HEK293 (cell line): ENCODE data around the gene MMADHC.
A peak's percentile ranks its signal among the peaks of the same experiment; 100 is the strongest.

ENCODE experiments used
- CTCF ChIA-PET: fragments of 350-600 bp; formaldehyde crosslinking; extraction: SDS; loops from one replicate; lab custom pipeline; 2021; ENCODE audit warnings: antibody characterized with exemption; lab: Yijun Ruan, JAX
- POLR2A ChIA-PET: fragments of 300-600 bp; formaldehyde crosslinking; extraction: SDS; loops from one replicate; lab custom pipeline; 2020; ENCODE audit warnings: antibody characterized with exemption, inconsistent platforms; lab: Yijun Ruan, JAX
- H3K27ac ChIP-seq: fragments of 200-500 bp; sonication (Bioruptor generic); 2 replicates; pipeline ENCODE4 v1.5.1; 2014; ENCODE audit warnings: low read depth, low read length, control low read depth, inconsistent platforms; ENCODE audit errors: extremely low read depth
- H3K36me3 ChIP-seq, 2 experiments: fragments of 200-500 bp in 1 of 2; sonication (Bioruptor generic) in 1 of 2; 1 replicate in 1 of 2; 2 replicates in 1 of 2; pipeline ENCODE4 v1.5.1; 2014 to 2017; ENCODE audit warnings: inconsistent platforms in 2 of 2, low read length in 2 of 2; ENCODE audit not compliant: control insufficient read depth in 2 of 2, insufficient read depth in 1 of 2
- H3K4me1 ChIP-seq: fragments of 200-500 bp; sonication (Bioruptor generic); 2 replicates; pipeline ENCODE4 v1.5.1; 2014; ENCODE audit warnings: mild to moderate bottlenecking, low read length, inconsistent platforms; ENCODE audit not compliant: control insufficient read depth, insufficient read depth
- H3K4me3 ChIP-seq: 2 replicates; pipeline ENCODE4 v1.5.1; 2011; ENCODE audit warnings: low read depth, mild to moderate bottlenecking, control low read depth, low read length, moderate library complexity
- H3K9me3 ChIP-seq: fragments of 200-500 bp; sonication (Bioruptor generic); 2 replicates; pipeline ENCODE4 v1.5.1; 2014; ENCODE audit warnings: low read depth, low read length, inconsistent platforms; ENCODE audit not compliant: control insufficient read depth, insufficient read depth
- GFI1B ChIP-seq: fragments of 450-650 bp; formaldehyde crosslinking; IDR thresholded peaks from 2 replicates; pipeline ENCODE4 v1.5.1; 2016; ENCODE audit warnings: missing biosample characterization, missing genetic modification characterization
- HOXA7 ChIP-seq: sonication (generic); formaldehyde crosslinking; IDR thresholded peaks from 2 replicates; pipeline ENCODE4 v1.8.1; 2022; ENCODE audit warnings: missing genetic modification reagents, borderline replicate concordance
- HOXC10 ChIP-seq: sonication (generic); formaldehyde crosslinking; IDR thresholded peaks from 2 replicates; pipeline ENCODE4 v1.8.1; 2023; ENCODE audit warnings: mild to moderate bottlenecking, missing genetic modification reagents
- HOXD13 ChIP-seq: sonication (generic); formaldehyde crosslinking; IDR thresholded peaks from 2 replicates; pipeline ENCODE4 v1.8.0; 2022; ENCODE audit warnings: missing genetic modification reagents, borderline replicate concordance
- KLF1 ChIP-seq: fragments of 450-650 bp; formaldehyde crosslinking; IDR thresholded peaks from 2 replicates; pipeline ENCODE4 v1.5.1; 2016; ENCODE audit warnings: missing biosample characterization, missing genetic modification characterization
- REPIN1 ChIP-seq: fragments of 450-650 bp; formaldehyde crosslinking; IDR thresholded peaks from 2 replicates; pipeline ENCODE4 v1.5.1; 2017; ENCODE audit warnings: missing biosample characterization, missing genetic modification characterization, low read depth
- SCRT1 ChIP-seq: fragments of 450-650 bp; formaldehyde crosslinking; IDR thresholded peaks from 2 replicates; pipeline ENCODE4 v1.5.1; 2016; ENCODE audit warnings: missing biosample characterization, missing genetic modification characterization, borderline replicate concordance
- SETDB1 ChIP-seq: IDR thresholded peaks from one replicate; pipeline ENCODE4 v1.6.1; 2017; ENCODE audit warnings: mild to moderate bottlenecking, low read length, moderate library complexity, mixed read lengths; ENCODE audit not compliant: insufficient read length
- TCF7L2 ChIP-seq: IDR thresholded peaks from 2 replicates; pipeline ENCODE4 v1.6.1; 2011; ENCODE audit warnings: low read depth, mild to moderate bottlenecking, inconsistent platforms, low read length, moderate library complexity, borderline replicate concordance
- TRIM28 ChIP-seq: IDR thresholded peaks from 2 replicates; pipeline ENCODE4 v1.6.1; 2011; ENCODE audit warnings: low read length, control low read depth, borderline replicate concordance
- ZBTB21 ChIP-seq: fragments of 450-650 bp; formaldehyde crosslinking; IDR thresholded peaks from 2 replicates; pipeline ENCODE4 v1.5.1; 2017; ENCODE audit warnings: missing biosample characterization, missing genetic modification characterization
- ZFHX2 ChIP-seq: fragments of 450-650 bp; formaldehyde crosslinking; conservative IDR thresholded peaks from 2 replicates; pipeline ENCODE4 v1.5.1; 2016; ENCODE audit warnings: missing biosample characterization, missing genetic modification characterization
- ZNF138 ChIP-seq: fragments of 450-650 bp; formaldehyde crosslinking; IDR thresholded peaks from 2 replicates; pipeline ENCODE4 v1.5.1; 2016; ENCODE audit warnings: missing biosample characterization, missing genetic modification characterization, borderline replicate concordance
- ZNF169 ChIP-seq: fragments of 450-650 bp; formaldehyde crosslinking; IDR thresholded peaks from 2 replicates; pipeline ENCODE4 v1.5.1; 2016; ENCODE audit warnings: missing biosample characterization, missing genetic modification characterization
- ZNF354C ChIP-seq: fragments of 450-650 bp; formaldehyde crosslinking; IDR thresholded peaks from 2 replicates; pipeline ENCODE4 v1.5.1; 2016; ENCODE audit warnings: missing biosample characterization, missing genetic modification characterization, low read depth, borderline replicate concordance
- ZNF423 ChIP-seq: fragments of 450-650 bp; formaldehyde crosslinking; IDR thresholded peaks from 2 replicates; pipeline ENCODE4 v1.5.1; 2016; ENCODE audit warnings: missing biosample characterization, missing genetic modification characterization
- ZNF501 ChIP-seq: fragments of 450-650 bp; formaldehyde crosslinking; IDR thresholded peaks from 2 replicates; pipeline ENCODE4 v1.5.1; 2016; ENCODE audit warnings: missing biosample characterization, missing genetic modification characterization
- ZNF555 ChIP-seq: fragments of 450-650 bp; formaldehyde crosslinking; conservative IDR thresholded peaks from 2 replicates; pipeline ENCODE4 v1.5.1; 2017; ENCODE audit warnings: missing biosample characterization, mild to moderate bottlenecking, missing genetic modification characterization, inconsistent platforms
- ZNF629 ChIP-seq: fragments of 450-650 bp; formaldehyde crosslinking; IDR thresholded peaks from 2 replicates; pipeline ENCODE4 v1.5.1; 2017; ENCODE audit warnings: missing biosample characterization, missing genetic modification characterization
- ZNF660 ChIP-seq: fragments of 450-650 bp; IDR thresholded peaks from 2 replicates; pipeline ENCODE4 v1.5.1; 2018; ENCODE audit warnings: missing biosample characterization, mild to moderate bottlenecking, missing genetic modification characterization
- ZNF677 ChIP-seq: fragments of 450-650 bp; IDR thresholded peaks from 2 replicates; pipeline ENCODE4 v1.5.0; 2018; ENCODE audit warnings: missing biosample characterization, mild to moderate bottlenecking, missing genetic modification characterization, moderate library complexity
- ZNF785 ChIP-seq: fragments of 450-650 bp; formaldehyde crosslinking; IDR thresholded peaks from 2 replicates; pipeline ENCODE4 v1.5.1; 2016; ENCODE audit warnings: missing biosample characterization, missing genetic modification characterization
- TF ChIP-seq, protein P1 (sequence below): fragments of 450-650 bp; formaldehyde crosslinking; IDR thresholded peaks from 2 replicates; pipeline ENCODE4 v1.5.1; 2016; ENCODE audit warnings: missing biosample characterization, missing genetic modification characterization
- TF ChIP-seq, protein P2 (sequence below): fragments of 450-650 bp; formaldehyde crosslinking; IDR thresholded peaks from 2 replicates; pipeline ENCODE4 v1.5.1; 2016; ENCODE audit warnings: missing biosample characterization, missing genetic modification characterization
- TF ChIP-seq, protein P3 (sequence below): fragments of 450-650 bp; IDR thresholded peaks from 2 replicates; pipeline ENCODE4 v1.5.1; 2018; ENCODE audit warnings: missing biosample characterization, mild to moderate bottlenecking, missing genetic modification characterization
- TF ChIP-seq, protein P4 (sequence below): fragments of 450-650 bp; formaldehyde crosslinking; IDR thresholded peaks from 2 replicates; pipeline ENCODE4 v1.5.1; 2016; ENCODE audit warnings: missing biosample characterization, missing genetic modification characterization
- TF ChIP-seq, protein P5 (sequence below): fragments of 450-650 bp; formaldehyde crosslinking; IDR thresholded peaks from 2 replicates; pipeline ENCODE4 v1.5.1; 2016; ENCODE audit warnings: missing biosample characterization, missing genetic modification characterization

The MMADHC gene

DNA sequence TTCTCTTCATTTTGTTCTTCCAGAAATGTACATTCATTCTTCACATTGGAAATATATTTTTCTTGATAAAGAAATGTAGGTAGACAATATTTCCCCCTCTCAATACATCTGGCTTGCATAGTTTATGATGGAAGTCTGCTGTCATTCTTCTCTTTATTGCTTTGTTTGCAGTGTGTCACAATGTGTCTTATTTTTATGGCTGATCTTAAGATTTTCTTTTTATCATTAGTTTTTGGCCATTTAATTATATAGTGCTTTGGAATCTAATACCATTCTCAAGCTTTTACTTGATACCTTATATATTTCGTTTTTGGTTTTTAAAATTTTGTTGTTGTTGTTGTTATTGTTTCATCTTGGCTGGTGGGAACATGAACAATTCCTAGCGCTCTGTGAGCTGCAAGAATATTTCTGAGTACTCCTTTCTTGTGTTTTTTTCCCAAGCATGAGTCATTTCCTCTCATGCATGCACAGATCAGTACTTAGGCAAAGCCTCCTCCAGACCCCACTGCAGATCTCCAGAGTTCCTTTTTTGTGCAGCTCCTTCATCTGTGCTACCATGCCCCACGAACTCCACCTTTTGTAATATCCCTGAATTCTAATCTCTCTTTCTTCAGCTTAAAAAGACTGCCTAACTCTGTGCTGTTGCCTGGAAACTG lies 13.7 kb upstream of the MMADHC start:
- Histone ChIP-seq H3K4me3 (no peak overlapping the region), H3K9me3 (no peaks in the 10 kb centered on the region), H3K27ac (no peak overlapping the region), H3K4me1 (no peaks in the 10 kb centered on the region; the same call in 1 of the 2 replicates), H3K36me3 (no peaks in the 10 kb centered on the region)
- TF ChIP-seq TRIM28, result peak; percentile 60; the same call in 1 of the 2 replicates
- TF ChIP-seq HOXA7 (CRISPR knock-in tag), result no peak
- peak; percentile 83 for TF ChIP-seq SETDB1
- CTCF ChIA-PET, result interaction anchor here (2.3 kb wide), 1 partner anchor 1638 kb away, joined by 16 read pairs; no protein-coding TSS in a partner anchor
- POLR2A ChIA-PET, result no interaction called here

DNA sequence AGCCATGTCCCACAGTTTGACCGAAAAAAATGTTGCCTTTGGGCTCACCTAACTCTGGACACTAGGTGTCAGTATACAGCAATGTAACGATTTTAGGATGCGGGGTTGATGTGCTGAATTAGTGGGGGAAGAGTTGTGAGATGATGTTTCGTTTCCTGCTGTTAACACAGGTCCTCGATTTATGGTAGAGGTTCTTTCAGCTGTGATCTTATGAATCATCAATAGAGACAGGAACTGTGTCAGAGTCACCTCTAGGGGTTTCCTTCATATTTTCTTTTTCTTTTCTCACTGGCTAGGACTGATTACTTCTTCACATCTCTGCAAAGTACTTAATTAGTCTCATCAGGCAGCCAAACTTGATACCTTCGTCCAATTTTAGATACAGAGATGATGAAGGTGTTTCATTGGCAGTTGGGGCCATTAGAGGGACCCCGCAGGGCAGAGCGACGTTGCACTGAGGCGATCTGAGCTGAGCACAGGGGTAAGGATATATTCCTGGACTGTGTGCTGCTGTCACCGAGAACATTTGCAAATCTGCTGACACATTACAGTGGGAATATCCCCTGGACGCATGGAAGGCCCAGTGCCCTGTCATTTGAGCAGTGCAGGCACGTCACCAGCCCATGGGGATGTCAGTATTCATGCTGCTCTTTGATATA lies 10.2 kb upstream of the MMADHC start:
- H3K4me3 ChIP-seq, result no peak overlapping the region
- H3K36me3 ChIP-seq, result no peaks in the 10 kb centered on the region
- CTCF ChIA-PET, result interaction anchor here (0.6 to 5.1 kb wide), 15 partner anchors 9 to 1641 kb away, joined by 3 to 42 read pairs (median 3); no protein-coding TSS in a partner anchor
- no peak overlapping the region for H3K27ac ChIP-seq
- POLR2A ChIA-PET, result no interaction called here
- no peaks in the 10 kb centered on the region; the same call in 1 of the 2 replicates for H3K4me1 ChIP-seq
- no peaks in the 10 kb centered on the region for H3K9me3 ChIP-seq
- TF ChIP-seq ZBTB21 (tag by site-specific recombination) (0 out of 2 replicates have a peak, but pooled peaks have one; percentile 31), ZNF677 (tag by site-specific recombination) (no peak), KLF1 (tag by site-specific recombination) (no peak), REPIN1 (tag by site-specific recombination) (no peak), ZNF555 (tag by site-specific recombination) (no peak), GFI1B (no peak), ZNF501 (no peak), ZNF629 (tag by site-specific recombination) (peak; percentile 47), TCF7L2 (no peak), HOXD13 (no peak), ZNF354C (tag by site-specific recombination) (no peak), HOXC10 (no peak), ZNF138 (tag by site-specific recombination) (no peak), ZNF423 (tag by site-specific recombination) (no peak), ZNF660 (tag by site-specific recombination) (peak; percentile 71), ZNF785 (tag by site-specific recombination) (no peak), ZFHX2 (tag by site-specific recombination) (no peak), SCRT1 (tag by site-specific recombination) (no peak), ZNF169 (tag by site-specific recombination) (no peak)
- TF ChIP-seq, protein P1, sequence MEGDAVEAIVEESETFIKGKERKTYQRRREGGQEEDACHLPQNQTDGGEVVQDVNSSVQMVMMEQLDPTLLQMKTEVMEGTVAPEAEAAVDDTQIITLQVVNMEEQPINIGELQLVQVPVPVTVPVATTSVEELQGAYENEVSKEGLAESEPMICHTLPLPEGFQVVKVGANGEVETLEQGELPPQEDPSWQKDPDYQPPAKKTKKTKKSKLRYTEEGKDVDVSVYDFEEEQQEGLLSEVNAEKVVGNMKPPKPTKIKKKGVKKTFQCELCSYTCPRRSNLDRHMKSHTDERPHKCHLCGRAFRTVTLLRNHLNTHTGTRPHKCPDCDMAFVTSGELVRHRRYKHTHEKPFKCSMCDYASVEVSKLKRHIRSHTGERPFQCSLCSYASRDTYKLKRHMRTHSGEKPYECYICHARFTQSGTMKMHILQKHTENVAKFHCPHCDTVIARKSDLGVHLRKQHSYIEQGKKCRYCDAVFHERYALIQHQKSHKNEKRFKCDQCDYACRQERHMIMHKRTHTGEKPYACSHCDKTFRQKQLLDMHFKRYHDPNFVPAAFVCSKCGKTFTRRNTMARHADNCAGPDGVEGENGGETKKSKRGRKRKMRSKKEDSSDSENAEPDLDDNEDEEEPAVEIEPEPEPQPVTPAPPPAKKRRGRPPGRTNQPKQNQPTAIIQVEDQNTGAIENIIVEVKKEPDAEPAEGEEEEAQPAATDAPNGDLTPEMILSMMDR, result peak; percentile 88
- TF ChIP-seq, protein P2, sequence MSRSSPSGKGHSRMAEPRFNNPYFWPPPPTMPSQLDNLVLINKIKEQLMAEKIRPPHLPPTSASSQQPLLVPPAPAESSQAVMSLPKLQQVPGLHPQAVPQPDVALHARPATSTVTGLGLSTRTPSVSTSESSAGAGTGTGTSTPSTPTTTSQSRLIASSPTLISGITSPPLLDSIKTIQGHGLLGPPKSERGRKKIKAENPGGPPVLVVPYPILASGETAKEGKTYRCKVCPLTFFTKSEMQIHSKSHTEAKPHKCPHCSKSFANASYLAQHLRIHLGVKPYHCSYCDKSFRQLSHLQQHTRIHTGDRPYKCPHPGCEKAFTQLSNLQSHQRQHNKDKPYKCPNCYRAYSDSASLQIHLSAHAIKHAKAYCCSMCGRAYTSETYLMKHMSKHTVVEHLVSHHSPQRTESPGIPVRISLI, result peak; percentile 87
- TF ChIP-seq, protein P3, sequence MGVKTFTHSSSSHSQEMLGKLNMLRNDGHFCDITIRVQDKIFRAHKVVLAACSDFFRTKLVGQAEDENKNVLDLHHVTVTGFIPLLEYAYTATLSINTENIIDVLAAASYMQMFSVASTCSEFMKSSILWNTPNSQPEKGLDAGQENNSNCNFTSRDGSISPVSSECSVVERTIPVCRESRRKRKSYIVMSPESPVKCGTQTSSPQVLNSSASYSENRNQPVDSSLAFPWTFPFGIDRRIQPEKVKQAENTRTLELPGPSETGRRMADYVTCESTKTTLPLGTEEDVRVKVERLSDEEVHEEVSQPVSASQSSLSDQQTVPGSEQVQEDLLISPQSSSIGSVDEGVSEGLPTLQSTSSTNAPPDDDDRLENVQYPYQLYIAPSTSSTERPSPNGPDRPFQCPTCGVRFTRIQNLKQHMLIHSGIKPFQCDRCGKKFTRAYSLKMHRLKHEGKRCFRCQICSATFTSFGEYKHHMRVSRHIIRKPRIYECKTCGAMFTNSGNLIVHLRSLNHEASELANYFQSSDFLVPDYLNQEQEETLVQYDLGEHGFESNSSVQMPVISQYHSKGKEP, result no peak
- TF ChIP-seq, protein P4, sequence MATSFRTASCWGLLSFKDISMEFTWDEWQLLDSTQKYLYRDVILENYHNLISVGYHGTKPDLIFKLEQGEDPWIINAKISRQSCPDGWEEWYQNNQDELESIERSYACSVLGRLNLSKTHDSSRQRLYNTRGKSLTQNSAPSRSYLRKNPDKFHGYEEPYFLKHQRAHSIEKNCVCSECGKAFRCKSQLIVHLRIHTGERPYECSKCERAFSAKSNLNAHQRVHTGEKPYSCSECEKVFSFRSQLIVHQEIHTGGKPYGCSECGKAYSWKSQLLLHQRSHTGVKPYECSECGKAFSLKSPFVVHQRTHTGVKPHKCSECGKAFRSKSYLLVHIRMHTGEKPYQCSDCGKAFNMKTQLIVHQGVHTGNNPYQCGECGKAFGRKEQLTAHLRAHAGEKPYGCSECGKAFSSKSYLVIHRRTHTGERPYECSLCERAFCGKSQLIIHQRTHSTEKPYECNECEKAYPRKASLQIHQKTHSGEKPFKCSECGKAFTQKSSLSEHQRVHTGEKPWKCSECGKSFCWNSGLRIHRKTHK, result no peak
- TF ChIP-seq, protein P5, sequence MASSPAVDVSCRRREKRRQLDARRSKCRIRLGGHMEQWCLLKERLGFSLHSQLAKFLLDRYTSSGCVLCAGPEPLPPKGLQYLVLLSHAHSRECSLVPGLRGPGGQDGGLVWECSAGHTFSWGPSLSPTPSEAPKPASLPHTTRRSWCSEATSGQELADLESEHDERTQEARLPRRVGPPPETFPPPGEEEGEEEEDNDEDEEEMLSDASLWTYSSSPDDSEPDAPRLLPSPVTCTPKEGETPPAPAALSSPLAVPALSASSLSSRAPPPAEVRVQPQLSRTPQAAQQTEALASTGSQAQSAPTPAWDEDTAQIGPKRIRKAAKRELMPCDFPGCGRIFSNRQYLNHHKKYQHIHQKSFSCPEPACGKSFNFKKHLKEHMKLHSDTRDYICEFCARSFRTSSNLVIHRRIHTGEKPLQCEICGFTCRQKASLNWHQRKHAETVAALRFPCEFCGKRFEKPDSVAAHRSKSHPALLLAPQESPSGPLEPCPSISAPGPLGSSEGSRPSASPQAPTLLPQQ (tag by site-specific recombination), result no peak
